ENCODE data around the gene ZNF668.

GRCh38 chr16:31085411-31085810, 11.4 kb upstream of the ZNF668 start:
- no peak for TF ChIP-seq EP300 (IDR thresholded peaks at IDR 0.05; ENCODE audit: low read depth in 2 of 2, low read length in 2 of 2)
- no peak for TF ChIP-seq EP300 (CRISPR knock-in tag; IDR thresholded peaks at IDR 0.05; ENCODE audit: borderline replicate concordance)
- no peak for TF ChIP-seq ZNF773 (CRISPR knock-in tag; IDR thresholded peaks at IDR 0.05; ENCODE audit: borderline replicate concordance)
- no peak for TF ChIP-seq CBFB (CRISPR knock-in tag; IDR thresholded peaks at IDR 0.05)
- no peak for TF ChIP-seq ELF4 (CRISPR knock-in tag; IDR thresholded peaks at IDR 0.05; ENCODE audit: borderline replicate concordance)
- no peak for TF ChIP-seq MIXL1 (CRISPR knock-in tag; IDR thresholded peaks at IDR 0.05)
- no peak for TF ChIP-seq CTCF (CRISPR knock-in tag; IDR thresholded peaks at IDR 0.05)
- no peak for TF ChIP-seq TEAD2 (CRISPR knock-in tag; IDR thresholded peaks at IDR 0.05)
- no peak for TF ChIP-seq CREB3 (CRISPR knock-in tag; IDR thresholded peaks at IDR 0.05)
- no peak for TF ChIP-seq E2F1 (CRISPR knock-in tag; IDR thresholded peaks at IDR 0.05)

All from HepG2 (cell line).